Measurements from ENCODE around the gene ZAR1. TPM values are rescaled to one million over a fixed set of nuclear protein-coding genes. Genes with fewer than 3 reads are reported as not detected.

The ZAR1 gene
- total and polyA plus RNA-seq, 4 donors = 0.22 TPM; not detected in 3

DNA sequence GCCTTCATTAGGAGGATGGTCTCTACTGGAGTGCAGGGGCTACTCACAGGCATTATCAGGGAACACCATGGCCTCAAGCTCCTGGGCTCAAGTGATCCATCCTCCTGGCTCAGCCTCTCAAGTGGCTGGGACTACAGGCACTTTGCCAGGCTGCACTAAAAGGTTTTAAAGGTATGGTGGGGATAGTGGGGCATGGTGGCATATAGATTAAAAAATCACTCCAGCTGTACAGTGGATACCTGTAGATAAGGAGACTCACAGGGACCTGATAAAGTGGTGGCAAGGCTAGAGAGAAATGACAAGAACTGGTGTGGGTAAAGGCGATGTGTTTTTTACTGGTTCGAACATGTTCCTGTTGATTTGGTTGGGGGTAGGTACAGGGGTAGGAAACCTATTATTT is 5.9 kb downstream of the ZAR1 start:
- ATAC-seq (ENCODE audit: insufficient read depth, low FRiP score) (no peak), DNase-seq (no peak)
- H3K27me3 ChIP-seq (ENCODE audit: control insufficient read depth in 3 of 3, insufficient read depth in 3 of 3, low read length in 2 of 3) = peaks cover 0 to 23% (median 21%) of the 10 kb centered on the region in 3 donors
- no peak overlapping the region for H3K27ac ChIP-seq (ENCODE audit: low read depth in 1 of 2, low read length in 1 of 2)
- no peak overlapping the region for H3K4me3 ChIP-seq
- TF ChIP-seq, protein P1, sequence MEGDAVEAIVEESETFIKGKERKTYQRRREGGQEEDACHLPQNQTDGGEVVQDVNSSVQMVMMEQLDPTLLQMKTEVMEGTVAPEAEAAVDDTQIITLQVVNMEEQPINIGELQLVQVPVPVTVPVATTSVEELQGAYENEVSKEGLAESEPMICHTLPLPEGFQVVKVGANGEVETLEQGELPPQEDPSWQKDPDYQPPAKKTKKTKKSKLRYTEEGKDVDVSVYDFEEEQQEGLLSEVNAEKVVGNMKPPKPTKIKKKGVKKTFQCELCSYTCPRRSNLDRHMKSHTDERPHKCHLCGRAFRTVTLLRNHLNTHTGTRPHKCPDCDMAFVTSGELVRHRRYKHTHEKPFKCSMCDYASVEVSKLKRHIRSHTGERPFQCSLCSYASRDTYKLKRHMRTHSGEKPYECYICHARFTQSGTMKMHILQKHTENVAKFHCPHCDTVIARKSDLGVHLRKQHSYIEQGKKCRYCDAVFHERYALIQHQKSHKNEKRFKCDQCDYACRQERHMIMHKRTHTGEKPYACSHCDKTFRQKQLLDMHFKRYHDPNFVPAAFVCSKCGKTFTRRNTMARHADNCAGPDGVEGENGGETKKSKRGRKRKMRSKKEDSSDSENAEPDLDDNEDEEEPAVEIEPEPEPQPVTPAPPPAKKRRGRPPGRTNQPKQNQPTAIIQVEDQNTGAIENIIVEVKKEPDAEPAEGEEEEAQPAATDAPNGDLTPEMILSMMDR (IDR thresholded peaks at IDR 0.05; ENCODE audit: control extremely low read depth, extremely low read depth) = no peak
- WGBS, 2 donors = 98 to 99% methylated on average over 2 of the region's 2 CpGs
- no peak overlapping the region for H3K9ac ChIP-seq (ENCODE audit: insufficient read depth in 1 of 2, low read length in 2 of 2)
- peaks cover 0 to 2% (median 0%) of the 10 kb centered on the region in 5 donors for H3K4me1 ChIP-seq (ENCODE audit: control insufficient read depth in 5 of 5, insufficient read depth in 5 of 5, low read length in 5 of 5)
- H3K36me3 ChIP-seq (ENCODE audit: control insufficient read depth in 4 of 4, insufficient read depth in 4 of 4, low read length in 4 of 4) = peaks cover 4 to 11% (median 10%) of the 10 kb centered on the region in 4 donors
- peaks cover 0 to 2% (median 0%) of the 10 kb centered on the region in 4 donors for H3K9me3 ChIP-seq (ENCODE audit: control insufficient read depth in 4 of 4, insufficient read depth in 3 of 4, low read length in 3 of 4)

DNA sequence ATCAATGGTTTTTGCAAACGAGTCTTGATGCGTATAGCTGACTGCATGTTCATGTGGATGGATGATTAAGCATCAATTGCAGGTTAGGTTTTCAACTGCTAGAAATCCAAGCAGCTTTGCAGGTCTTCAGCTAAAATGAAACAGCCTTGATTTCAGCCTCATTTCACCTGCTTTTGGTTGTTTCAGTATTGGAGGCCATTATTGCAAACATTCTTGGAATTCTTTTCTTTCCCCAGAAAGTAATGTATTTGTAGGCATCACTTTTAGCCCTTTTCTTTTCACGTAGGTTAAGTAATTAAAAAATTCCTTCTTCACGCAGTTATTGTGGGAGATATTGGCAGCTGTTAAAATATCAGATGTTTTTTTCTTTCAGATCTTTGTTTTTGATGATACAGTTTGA is 8.8 kb downstream of the ZAR1 start:
- TF ChIP-seq, protein P1 (IDR thresholded peaks at IDR 0.05; ENCODE audit: control extremely low read depth, extremely low read depth) = no peak
- ATAC-seq (ENCODE audit: insufficient read depth, low FRiP score) (no peak), DNase-seq (no peak)
- Histone ChIP-seq H3K36me3 (ENCODE audit: control insufficient read depth in 4 of 4, insufficient read depth in 4 of 4, low read length in 4 of 4) (peaks cover 4 to 12% (median 10%) of the 10 kb centered on the region in 4 donors), H3K27me3 (ENCODE audit: control insufficient read depth in 3 of 3, insufficient read depth in 3 of 3, low read length in 2 of 3) (no peaks in the 10 kb centered on the region), H3K4me3 (no peak overlapping the region), H3K9ac (ENCODE audit: insufficient read depth in 1 of 2, low read length in 2 of 2) (no peak overlapping the region), H3K27ac (ENCODE audit: low read depth in 1 of 2, low read length in 1 of 2) (no peak overlapping the region), H3K4me1 (ENCODE audit: control insufficient read depth in 5 of 5, insufficient read depth in 5 of 5, low read length in 5 of 5) (peaks cover 0 to 2% (median 0%) of the 10 kb centered on the region in 5 donors), H3K9me3 (ENCODE audit: control insufficient read depth in 4 of 4, insufficient read depth in 3 of 4, low read length in 3 of 4) (no peaks in the 10 kb centered on the region)
- WGBS, 2 donors = 93 to 95% methylated on average over 4 of the region's 4 CpGs

DNA sequence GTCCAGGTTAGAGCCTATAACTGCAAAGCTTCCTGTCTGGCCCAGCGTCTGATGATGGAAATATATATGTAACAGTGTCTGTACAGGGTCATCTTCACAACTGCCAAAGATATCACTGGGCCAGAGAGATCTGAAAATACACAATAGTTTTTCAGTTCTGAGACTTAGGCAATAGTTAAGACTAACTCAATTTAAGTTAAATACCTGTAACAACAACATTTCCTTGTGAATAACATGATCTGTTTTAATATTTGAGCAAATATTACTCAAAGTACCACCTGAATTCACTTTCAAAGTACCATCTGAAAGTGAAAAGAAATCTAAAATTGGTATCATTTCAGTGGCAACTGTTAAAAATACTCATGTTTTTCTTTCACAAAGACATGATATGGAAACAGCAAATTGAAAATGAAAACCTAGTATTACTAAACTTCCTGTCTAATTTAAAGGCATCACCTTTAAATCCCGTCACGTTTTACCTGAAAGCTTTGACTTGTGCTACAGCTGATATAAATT is 9.6 kb downstream of the ZAR1 start:
- no peaks in the 10 kb centered on the region for H3K27me3 ChIP-seq (ENCODE audit: control insufficient read depth in 3 of 3, insufficient read depth in 3 of 3, low read length in 2 of 3)
- peaks cover 0 to 2% (median 0%) of the 10 kb centered on the region in 5 donors for H3K4me1 ChIP-seq (ENCODE audit: control insufficient read depth in 5 of 5, insufficient read depth in 5 of 5, low read length in 5 of 5)
- TF ChIP-seq, protein P1 (IDR thresholded peaks at IDR 0.05; ENCODE audit: control extremely low read depth, extremely low read depth) = no peak
- no peak for DNase-seq
- 83 to 89% methylated on average over 3 of the region's 3 CpGs for WGBS, 2 donors
- no peak overlapping the region for H3K9ac ChIP-seq (ENCODE audit: insufficient read depth in 1 of 2, low read length in 2 of 2)
- no peaks in the 10 kb centered on the region for H3K9me3 ChIP-seq (ENCODE audit: control insufficient read depth in 4 of 4, insufficient read depth in 3 of 4, low read length in 3 of 4)
- no peak overlapping the region for H3K4me3 ChIP-seq
- H3K27ac ChIP-seq (ENCODE audit: low read depth in 1 of 2, low read length in 1 of 2) = no peak overlapping the region
- no peak for ATAC-seq (ENCODE audit: insufficient read depth, low FRiP score)
- peaks cover 4 to 12% (median 10%) of the 10 kb centered on the region in 4 donors for H3K36me3 ChIP-seq (ENCODE audit: control insufficient read depth in 4 of 4, insufficient read depth in 4 of 4, low read length in 4 of 4)
